ENCODE data around the gene FAM78A.

The FAM78A gene

DNA sequence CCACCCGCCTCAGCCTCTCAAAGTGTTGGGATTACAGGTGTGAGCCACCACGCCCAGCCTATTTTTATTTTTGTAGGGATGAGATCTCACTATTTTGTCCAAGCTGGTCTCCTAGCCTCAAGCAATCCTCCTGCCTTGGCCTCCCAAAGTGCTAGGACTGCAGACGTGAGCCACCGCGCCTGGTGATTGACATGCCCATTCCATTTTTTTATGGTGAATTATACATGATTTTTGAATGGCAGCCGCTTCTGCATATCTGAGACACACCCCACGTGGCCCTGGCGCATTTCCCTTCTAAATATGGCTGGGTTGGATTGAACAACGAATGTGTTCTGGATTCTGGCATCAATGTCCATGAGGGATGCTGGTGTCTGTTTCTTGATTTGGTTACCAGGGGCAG lies 35.9 kb upstream of the FAM78A start:
- H3K9me3 ChIP-seq (replicated peaks in 1 of 11), result no peaks in the 10 kb centered on the region
- TF ChIP-seq Cebpa-rat (IDR thresholded peaks at IDR 0.05), result no peak
- H3K27ac ChIP-seq, result no peak overlapping the region
- H3K4me1 ChIP-seq, result peaks cover 25 to 43% (median 40%) of the 10 kb centered on the region in 10 experiments
- H3K36me3 ChIP-seq, result no peaks in the 10 kb centered on the region
- H4K20me1 ChIP-seq, result peaks cover 0 to 13% (median 0%) of the 10 kb centered on the region in 11 experiments; a peak in 3 of 22 replicates
- no peak overlapping the region for H3K4me2 ChIP-seq
- H3K27me3 ChIP-seq, result peaks cover 0 to 6% (median 0%) of the 10 kb centered on the region in 11 experiments; a peak in 1 of 22 replicates
- H3K9ac ChIP-seq, result no peak overlapping the region
- no peak overlapping the region for H3K4me3 ChIP-seq

DNA sequence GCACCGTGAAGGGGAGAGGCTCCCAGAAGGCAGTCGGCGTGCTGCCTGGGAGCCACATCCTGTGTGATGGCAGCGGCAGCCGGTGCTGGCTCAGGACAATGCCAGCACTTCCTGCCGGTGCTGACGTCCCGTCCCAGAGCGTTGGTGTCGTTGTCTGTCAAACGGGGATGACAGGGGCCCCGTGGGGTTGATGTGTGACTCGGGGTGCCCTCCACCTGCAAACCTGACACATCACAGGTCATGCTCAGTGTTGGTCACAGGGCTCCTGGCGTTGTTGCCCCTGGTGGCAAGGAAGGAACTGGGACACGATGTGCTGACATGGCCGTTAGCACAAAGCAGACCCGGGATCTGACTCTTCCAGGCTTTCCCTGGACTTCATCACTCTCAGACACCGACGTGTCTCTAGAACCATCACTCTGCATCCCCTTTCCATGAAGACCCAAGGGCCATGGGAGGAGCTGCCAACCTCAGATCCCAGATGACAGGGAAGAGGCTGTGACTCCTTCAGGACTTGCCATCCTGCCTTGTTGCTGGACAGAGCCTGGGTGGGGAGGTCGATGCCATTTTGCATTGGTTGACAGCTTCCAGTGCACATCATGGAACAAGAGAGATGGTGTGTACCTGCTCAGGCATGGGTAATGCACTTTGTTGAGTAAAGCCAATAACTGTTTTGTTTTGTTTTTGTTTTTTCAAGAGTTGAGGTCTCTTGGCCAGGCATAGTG lies 34.7 kb upstream of the FAM78A start:
- Histone ChIP-seq H3K27me3 (peaks cover 0 to 6% (median 0%) of the 10 kb centered on the region in 11 experiments; a peak in 1 of 22 replicates), H3K36me3 (no peaks in the 10 kb centered on the region), H4K20me1 (peaks cover 0 to 13% (median 0%) of the 10 kb centered on the region in 11 experiments; a peak in 3 of 22 replicates), H3K27ac (peak overlapping the region in 4 of 11 experiments; percentile 6 to 27 (median 16); a peak in 3 of 22 replicates), H3K9ac (0 out of 22 replicates have a peak overlapping the region, but pooled peaks of 3 of the 11 experiments have one; percentile 10 to 25 (median 15)), H3K4me1 (peaks cover 25 to 53% (median 48%) of the 10 kb centered on the region in 10 experiments), H3K4me2 (peak overlapping the region; percentile 73 to 91 (median 84)), H3K4me3 (peak overlapping the region in 3 of 10 experiments; percentile 0 to 48 (median 39); a peak in 5 of 20 replicates), H3K9me3 (replicated peaks in 1 of 11) (no peaks in the 10 kb centered on the region)
- TF ChIP-seq Cebpa-rat (IDR thresholded peaks at IDR 0.05), result no peak

DNA sequence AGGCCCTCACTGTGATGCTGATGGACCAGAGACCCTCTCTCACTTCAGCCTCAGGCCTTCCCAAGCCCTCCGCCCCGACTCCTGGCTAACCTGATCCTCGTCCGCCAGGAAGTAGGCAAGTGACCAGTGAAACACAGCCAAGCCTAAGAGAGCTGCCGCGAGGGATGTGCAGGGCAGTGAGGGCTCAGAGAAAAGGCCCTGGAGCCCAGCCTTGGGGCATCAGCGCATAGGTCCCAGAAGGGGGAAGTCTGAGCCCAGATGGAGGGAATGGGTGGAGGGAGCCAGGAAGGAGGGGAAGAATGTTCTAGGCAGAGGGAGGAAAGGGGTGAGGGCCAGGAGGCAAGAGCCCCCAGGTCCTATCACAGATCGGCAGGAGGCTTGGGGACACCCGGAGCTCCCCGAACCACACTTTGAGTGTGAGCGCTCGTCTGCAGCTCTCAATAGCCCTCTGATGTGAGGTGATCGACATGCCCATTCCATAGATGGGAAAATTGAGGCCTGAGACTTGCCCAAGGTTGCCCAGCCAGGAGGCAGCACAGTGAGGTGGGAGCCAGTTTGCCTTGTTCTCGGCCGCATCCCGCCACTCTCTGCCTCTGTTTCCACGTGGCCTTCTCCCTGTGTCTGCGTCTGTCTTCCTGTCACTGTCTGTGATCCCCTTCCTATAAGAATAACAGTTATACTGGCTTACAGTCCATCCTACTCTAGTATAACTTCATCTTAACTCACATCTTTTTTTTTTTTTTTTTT lies 33.4 kb upstream of the FAM78A start:
- Histone ChIP-seq H3K4me2 (peak overlapping the region; percentile 5 to 91 (median 83); a peak in 20 of 22 replicates), H3K27ac (no peak overlapping the region), H3K4me1 (peaks cover 25 to 58% (median 55%) of the 10 kb centered on the region in 10 experiments), H3K4me3 (no peak overlapping the region), H3K27me3 (peaks cover 0 to 6% (median 0%) of the 10 kb centered on the region in 11 experiments; a peak in 1 of 22 replicates), H4K20me1 (peaks cover 0 to 13% (median 0%) of the 10 kb centered on the region in 11 experiments; a peak in 3 of 22 replicates), H3K9ac (0 out of 22 replicates have a peak overlapping the region, but pooled peaks of 1 of the 11 experiments have one; percentile 3), H3K36me3 (no peaks in the 10 kb centered on the region), H3K9me3 (replicated peaks in 1 of 11) (no peaks in the 10 kb centered on the region)
- TF ChIP-seq Cebpa-rat (IDR thresholded peaks at IDR 0.05), result no peak

DNA sequence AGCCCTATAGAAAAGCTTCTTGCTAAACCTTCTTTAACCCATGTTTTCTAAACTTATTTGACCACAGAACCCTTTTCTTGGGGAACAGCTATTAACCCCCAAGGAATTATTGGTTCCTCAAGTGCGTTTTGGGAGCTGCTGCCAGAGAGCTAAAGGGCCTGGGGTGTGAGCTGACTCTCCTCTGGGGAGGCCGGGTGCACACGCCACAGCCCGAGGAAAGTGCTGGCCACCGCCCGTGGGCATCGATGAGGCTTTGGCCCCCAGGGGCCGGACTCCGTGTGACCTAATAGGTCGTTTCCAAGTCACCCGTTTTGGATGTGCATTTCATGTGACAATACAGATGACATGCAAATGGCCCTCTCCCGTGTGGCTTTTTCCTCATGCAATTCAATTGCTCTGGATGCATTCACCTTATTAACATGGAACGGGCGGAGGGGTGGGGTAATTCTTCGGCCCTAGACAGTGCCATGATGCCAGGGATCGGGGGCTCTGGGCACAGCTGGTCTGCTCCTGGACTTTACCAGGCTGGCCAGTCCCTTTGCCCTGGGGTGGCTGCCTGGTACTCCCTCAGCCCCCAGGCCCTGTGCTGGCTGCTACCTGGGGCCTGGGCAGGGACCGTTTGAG lies 32.7 kb upstream of the FAM78A start:
- TF ChIP-seq Cebpa-rat (IDR thresholded peaks at IDR 0.05), result no peak
- Histone ChIP-seq H3K36me3 (no peaks in the 10 kb centered on the region), H3K9me3 (replicated peaks in 1 of 11) (no peaks in the 10 kb centered on the region), H3K4me2 (peak overlapping the region; percentile 5 to 91 (median 83); a peak in 20 of 22 replicates), H3K4me1 (peaks cover 25 to 64% (median 62%) of the 10 kb centered on the region in 10 experiments), H3K9ac (peak overlapping the region in 1 of 11 experiments; percentile 3; a peak in 1 of 22 replicates), H4K20me1 (peaks cover 0 to 13% (median 0%) of the 10 kb centered on the region in 11 experiments; a peak in 3 of 22 replicates), H3K27ac (no peak overlapping the region), H3K27me3 (peaks cover 0 to 6% (median 0%) of the 10 kb centered on the region in 11 experiments; a peak in 1 of 22 replicates), H3K4me3 (no peak overlapping the region)

DNA sequence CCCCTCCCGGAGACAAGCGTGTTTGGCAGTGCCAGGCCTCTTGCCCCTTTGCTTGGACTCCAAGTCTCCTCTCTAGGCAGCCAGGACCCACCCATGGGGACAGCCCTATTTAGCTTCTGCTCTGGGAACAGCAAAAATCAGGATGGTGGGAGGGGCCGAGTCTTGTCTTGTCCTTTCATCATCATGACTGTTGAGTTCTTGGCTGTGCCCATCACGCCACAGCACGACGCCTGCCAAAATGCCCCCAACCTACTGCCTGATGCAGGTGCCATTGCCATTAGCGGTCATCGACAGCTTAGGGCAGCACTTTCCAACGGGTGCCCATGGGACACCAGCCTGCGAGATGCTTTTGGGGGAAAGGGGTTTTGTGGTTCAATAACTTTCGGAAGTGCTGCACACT lies 32.1 kb upstream of the FAM78A start:
- Histone ChIP-seq H3K9me3 (replicated peaks in 1 of 11) (no peaks in the 10 kb centered on the region), H4K20me1 (peaks cover 0 to 13% (median 0%) of the 10 kb centered on the region in 11 experiments; a peak in 3 of 22 replicates), H3K27ac (0 out of 22 replicates have a peak overlapping the region, but pooled peaks of 1 of the 11 experiments have one; percentile 13), H3K36me3 (no peaks in the 10 kb centered on the region), H3K4me3 (no peak overlapping the region; a peak in 1 of 20 replicates), H3K9ac (no peak overlapping the region; a peak in 1 of 22 replicates), H3K4me2 (peak overlapping the region; percentile 4 to 91 (median 83); a peak in 21 of 22 replicates), H3K4me1 (peaks cover 25 to 70% (median 67%) of the 10 kb centered on the region in 10 experiments), H3K27me3 (peaks cover 0 to 6% (median 0%) of the 10 kb centered on the region in 11 experiments; a peak in 1 of 22 replicates)
- TF ChIP-seq Cebpa-rat (IDR thresholded peaks at IDR 0.05), result no peak

DNA sequence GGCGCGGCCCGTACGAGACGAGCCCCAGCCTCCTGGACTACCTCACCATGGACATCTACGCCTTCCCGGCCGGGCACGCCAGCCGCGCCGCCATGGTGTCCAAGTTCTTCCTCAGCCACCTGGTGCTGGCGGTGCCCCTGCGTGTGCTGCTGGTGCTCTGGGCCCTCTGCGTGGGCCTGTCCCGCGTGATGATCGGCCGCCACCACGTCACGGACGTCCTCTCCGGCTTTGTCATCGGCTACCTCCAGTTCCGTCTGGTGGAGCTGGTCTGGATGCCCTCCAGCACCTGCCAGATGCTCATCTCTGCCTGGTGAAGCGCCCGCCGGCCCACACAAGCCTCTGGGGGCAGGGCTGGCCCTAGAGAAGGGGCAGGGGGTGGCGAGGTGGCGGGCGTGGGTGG lies 31.7 kb upstream of the FAM78A start:
- Histone ChIP-seq H3K27me3 (peaks cover 0 to 6% (median 0%) of the 10 kb centered on the region in 11 experiments; a peak in 1 of 22 replicates), H3K9ac (peak overlapping the region in 2 of 11 experiments; percentile 14 to 44; a peak in 2 of 22 replicates), H3K9me3 (replicated peaks in 1 of 11) (no peaks in the 10 kb centered on the region), H3K4me3 (no peak overlapping the region; a peak in 1 of 20 replicates), H3K36me3 (no peaks in the 10 kb centered on the region), H4K20me1 (peaks cover 0 to 13% (median 0%) of the 10 kb centered on the region in 11 experiments; a peak in 3 of 22 replicates), H3K4me2 (peak overlapping the region; percentile 4 to 91 (median 83); a peak in 19 of 22 replicates), H3K27ac (peak overlapping the region in 2 of 11 experiments; percentile 13 to 28; a peak in 1 of 22 replicates), H3K4me1 (peaks cover 25 to 75% (median 72%) of the 10 kb centered on the region in 10 experiments)
- no peak for TF ChIP-seq Cebpa-rat (IDR thresholded peaks at IDR 0.05)

DNA sequence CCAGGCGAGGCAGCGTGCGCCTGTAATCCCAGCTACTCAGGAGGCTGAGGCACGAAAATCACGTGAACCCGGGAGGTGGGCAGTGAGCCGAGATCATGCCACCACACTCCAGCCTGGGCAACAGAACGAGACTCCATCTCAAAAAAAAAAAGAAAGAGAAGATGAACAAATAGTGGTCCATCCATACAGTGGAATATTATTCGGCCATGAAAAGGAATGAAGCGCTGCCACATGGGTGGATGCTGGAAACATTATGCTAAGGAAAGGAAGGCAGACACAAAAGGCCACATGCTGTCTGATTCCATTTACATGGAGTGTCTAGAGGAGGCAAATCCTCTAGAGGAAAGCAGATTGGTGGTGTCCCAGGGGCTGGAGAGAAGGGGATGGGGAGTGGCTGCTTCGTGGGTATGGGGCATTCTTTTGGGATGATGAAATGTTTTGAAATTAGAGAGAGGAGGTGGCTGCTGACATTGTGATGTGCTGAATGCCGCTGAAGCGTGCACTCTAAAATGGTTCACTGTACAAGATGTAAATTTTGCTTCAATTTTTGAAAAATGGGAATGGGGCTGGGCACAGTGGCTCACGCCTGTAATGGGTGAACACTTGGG lies 30.2 kb upstream of the FAM78A start:
- Histone ChIP-seq H3K4me1 (peaks cover 40 to 89% (median 86%) of the 10 kb centered on the region in 10 experiments), H3K9me3 (replicated peaks in 1 of 11) (no peaks in the 10 kb centered on the region), H4K20me1 (peaks cover 0 to 13% (median 0%) of the 10 kb centered on the region in 11 experiments; a peak in 3 of 22 replicates), H3K4me3 (no peak overlapping the region), H3K4me2 (peak overlapping the region in 7 of 11 experiments; percentile 71 to 91 (median 84); a peak in 14 of 22 replicates), H3K27me3 (peaks cover 0 to 6% (median 0%) of the 10 kb centered on the region in 11 experiments; a peak in 1 of 22 replicates), H3K36me3 (no peaks in the 10 kb centered on the region), H3K9ac (no peak overlapping the region), H3K27ac (no peak overlapping the region)
- TF ChIP-seq Cebpa-rat (IDR thresholded peaks at IDR 0.05), result no peak

Data from BLaER1 treated with 17β-estradiol and CSF1 and Interleukin-3, amounts not matched to agents 10 nM and 100 nM (cell line).